Activated T-cell treated with anti-CD3 and anti-CD28 coated beads for 1 hour (primary cell): ENCODE measurements around the gene MYO1E.
A peak's percentile ranks its signal among the peaks of the same experiment; 100 is the strongest.
"Not testable (repeated sequence)": the region's sequence is repeated elsewhere in the genome, so short reads cannot be mapped to it uniquely, and the experiment has no call there.

ENCODE experiments used
- DNase-seq: peaks from one replicate; pipeline ENCODE4 v3.0.0-alpha.2; 2020; ENCODE audit warnings: low read depth

MYO1E gene

DNA sequence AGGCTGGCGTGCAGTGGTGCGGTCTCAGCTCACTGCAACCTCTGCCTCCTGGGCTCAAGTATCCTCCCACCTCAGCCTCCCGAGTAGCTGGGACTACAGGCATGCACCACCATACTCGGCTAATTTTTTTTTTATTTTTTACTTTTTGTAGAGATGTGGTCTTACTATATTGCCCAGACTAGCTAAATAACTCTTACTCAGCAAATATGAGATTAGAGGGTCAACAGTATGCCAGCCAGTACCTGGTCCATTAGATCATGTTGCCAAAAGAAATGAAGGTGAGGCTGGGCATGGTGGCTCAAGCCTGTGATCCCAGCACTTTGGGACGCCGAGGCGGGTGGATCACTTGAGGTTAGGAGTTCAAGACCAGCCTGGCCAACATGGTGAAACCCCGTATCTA lies 210.6 kb downstream of the MYO1E start:
- DNase-seq = not testable (repeated sequence)

DNA sequence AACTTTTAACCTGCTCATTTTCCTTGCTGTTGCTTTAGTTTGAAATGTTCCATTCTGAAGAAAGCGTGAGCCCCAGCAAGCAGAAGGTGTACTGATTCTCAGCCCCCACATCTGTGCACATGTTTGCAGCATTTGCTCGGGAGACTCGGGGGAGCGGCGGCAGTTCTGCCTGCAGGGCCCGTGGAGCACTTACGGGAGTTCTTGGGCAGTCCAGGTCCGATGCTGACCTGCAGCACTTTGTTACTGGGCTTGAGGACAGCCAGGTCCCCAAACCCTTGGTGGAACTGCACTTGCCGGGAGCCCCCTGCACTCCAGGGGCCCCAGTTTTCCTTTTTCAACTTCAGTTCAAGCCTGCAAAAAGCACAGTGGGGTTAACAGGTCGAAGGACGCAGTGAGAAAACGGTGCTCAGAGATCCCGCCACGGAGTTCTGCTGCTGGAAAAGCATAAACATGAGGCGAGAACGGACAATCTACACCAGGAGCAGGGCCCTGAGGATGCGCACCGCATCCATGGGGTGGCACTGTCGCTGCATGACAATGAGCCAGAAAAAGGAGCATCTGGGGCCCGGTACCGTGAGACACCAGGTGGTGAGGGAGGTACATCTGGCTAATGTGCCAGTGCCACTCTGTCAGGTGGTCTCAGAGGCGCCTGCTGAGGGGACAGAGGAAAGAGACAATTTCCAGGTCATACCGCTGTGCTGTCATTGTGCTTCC lies 211.6 kb downstream of the MYO1E start:
- DNase-seq = no peak

DNA sequence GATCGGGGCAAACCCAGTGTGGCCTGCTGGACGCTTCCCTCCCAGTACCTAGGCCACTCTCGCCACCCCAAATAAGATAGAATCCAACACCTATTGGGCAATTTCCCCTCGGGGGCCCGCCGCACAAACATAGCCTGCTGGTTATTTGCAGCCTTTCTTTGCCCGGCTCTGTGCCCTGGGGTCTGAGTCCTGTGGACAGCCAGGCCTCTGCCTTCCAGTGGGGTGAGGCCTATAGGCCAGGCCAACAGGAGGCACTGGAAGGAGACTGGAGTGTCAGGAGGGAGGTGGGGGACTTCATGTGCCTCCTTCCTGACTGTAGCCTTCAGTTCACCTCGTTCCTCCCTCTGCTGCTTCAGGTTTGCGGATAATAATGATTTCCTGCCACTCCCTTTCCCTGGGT lies 213.5 kb downstream of the MYO1E start:
- DNase-seq = no peak

DNA sequence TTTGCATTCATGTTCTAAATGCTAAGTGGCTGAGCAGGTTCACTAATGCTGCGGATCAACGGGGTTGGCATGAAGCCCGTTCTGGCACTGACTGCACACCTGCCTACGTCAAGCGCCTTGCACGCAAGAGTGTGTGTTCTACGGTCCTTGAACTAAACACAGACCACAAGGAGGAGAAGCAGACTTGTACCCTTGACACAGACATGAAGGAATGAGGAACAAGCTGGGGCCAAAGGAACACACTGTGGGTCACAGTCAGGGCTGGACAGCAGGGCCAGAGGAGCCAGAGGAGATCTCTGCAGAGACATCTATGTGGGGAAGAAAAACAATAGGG lies 214.0 kb downstream of the MYO1E start:
- no peak for DNase-seq

DNA sequence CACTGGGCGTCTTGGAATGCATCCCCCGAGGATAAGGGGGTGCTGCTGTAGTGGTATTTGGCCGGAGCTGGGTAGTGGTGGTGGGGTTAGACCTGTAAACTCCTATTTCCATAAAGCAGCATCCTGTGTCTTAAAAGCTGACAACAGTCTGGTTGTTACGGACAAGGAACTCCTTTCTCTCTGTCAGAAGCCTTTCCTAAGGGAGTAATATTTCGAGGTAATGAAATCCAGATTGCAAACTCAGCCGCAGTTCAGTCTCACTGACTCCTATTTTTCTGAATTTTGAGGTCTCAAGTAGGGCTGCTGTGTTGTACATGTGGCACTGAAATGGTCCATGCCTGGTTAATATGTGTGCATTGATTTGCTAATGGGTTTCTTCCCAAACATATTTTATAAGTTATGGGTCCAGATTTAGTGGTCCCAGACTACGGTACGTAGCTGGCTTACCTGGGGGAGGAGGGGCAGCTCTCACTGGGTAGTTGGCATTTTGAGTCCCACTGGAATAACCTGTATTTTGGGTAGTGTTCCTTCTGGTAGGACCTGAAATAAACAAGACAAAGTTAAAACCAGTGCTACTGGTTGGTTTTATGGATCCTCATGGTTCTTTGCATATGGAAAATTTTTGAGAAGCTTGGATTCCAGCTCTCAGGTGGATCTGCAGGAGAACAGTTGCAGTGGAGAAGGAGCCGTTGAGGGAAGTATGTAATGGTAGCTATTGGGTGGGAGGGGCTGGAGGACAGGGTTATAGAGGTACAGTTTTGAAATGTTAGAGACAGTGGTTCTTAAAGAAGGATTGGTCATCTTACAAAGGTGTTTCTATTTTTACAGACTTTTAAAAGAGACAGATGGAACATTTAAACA lies 214.6 kb downstream of the MYO1E start:
- no peak for DNase-seq

DNA sequence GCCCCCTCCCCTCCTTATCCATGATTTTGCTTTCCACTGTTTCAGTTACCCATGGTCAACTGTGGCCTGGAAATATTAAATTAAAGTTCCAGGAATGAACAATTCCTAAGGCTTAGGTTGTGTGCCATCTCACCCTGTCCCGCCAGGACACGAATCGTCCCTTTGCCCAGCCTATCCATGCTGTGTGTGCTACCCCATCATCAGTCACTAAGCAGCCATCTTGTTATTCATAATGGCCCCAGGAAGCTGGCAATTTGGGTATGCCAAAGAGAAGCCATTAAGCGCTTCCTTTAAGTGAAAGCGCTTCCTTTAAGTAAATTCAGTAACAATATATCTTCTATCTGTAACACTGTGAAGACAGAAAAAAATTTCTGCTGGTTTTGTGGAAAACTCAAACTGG lies 215.3 kb downstream of the MYO1E start:
- DNase-seq = no peak

DNA sequence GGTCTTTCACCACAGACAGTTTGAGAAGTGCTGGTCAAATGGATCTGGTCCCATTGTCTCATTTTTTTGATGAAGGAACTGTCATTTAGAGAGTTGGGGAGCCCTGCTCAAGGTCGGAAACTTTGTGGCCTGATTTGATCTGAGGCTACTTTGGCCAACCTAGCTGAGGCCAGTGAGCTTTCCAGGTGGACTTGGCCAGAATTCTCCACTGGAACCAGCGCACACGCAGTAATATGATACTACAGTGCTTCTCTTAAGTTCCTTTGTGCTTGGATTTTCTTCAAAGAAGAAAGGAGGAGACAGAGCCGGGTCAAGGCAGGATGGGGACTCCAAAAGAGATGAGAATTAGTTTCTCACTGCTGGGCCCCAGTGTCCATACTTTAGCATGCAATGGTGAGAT lies 217.2 kb downstream of the MYO1E start:
- DNase-seq = no peak

DNA sequence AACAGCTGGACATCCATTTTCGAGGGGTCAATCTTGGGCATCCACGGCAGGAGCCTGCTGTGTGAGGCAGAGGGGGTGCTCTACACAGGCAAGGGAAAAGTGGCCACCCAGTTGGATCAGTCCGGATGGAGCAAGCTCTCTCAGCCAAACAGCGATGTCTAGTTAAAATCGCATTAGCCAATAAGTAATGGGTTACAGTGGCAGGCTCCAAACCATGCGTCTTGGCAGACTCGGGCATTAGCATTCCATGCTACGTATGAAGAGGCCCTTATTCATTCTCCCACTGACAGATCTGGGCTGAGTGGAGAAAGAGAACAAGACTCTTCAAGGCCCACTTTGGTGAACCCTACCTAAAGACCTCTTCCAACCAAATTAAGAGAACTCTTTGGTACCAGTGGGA lies 218.4 kb downstream of the MYO1E start:
- DNase-seq = no peak

DNA sequence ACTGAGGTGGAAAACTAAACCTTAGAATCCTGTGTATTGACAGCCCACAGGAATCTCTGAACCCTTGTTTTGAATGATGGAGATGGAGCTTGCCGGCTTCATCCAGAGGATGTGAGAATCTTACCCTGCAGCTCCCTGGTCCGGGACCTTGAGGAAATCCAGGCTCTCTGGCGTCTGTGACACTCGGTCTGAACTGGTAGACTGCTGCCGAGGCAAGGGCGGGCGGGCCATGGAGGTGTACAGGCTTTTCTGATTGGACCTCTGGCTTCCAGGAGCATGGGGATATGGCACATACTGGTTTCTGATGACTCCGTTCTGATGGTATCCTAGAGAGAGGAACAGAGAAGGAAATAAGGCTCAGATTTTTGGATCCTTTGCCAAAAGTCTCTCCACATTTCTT lies 219.2 kb downstream of the MYO1E start:
- DNase-seq = no peak

DNA sequence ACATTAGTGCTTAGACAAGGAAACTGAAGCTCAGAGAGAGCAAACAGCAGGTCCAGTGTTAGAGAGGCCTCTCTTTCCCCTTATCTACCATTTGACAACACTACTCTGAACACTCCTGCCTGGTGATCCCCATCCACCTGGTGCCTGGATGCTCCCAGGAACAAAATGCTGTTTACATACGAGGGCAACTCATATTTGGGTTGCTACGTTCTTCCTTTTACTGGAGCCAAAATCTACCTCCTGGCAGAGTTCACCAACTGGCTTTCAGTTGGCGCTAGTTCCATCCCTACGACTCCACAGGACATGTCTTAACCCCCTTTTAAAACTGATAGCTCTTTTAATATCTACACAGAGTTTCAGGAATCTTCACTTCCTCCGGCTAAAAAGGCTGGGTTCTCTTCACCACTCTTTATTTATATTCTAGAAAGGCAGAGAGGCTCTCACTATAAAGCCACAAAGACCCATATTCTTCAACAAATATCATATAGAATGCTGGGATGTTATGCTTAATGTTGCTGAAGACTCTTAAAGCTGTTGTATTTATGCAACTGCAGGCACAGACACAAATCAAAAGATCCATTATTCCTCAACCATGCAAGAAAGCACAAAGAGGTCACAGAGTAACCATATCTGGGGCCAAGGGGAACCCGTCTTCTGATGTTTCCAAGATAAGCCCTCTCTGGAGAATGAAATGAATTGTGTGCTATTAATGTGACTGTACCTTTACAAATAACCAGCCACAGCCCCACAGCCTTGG lies 219.8 kb downstream of the MYO1E start:
- DNase-seq = no peak

DNA sequence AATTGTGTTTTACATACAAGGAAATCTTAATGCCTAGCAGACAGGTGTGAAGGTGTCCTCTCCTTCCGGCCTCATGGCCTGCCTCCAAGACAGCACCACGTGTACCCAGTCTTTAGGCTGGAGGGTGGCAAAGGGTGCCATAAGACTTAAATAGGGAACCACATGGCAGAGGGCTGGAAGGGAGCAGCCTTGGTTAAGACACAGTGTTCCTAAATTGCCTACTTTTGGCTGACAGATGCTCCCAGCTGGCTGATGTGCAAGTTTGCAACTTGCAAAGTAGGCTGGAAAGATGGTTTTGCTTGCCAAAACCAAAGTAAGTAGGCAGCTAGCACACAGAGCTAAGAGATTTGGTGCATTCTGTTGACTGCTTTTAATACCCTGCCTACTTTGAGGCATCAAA lies 222.5 kb downstream of the MYO1E start:
- DNase-seq = no peak

DNA sequence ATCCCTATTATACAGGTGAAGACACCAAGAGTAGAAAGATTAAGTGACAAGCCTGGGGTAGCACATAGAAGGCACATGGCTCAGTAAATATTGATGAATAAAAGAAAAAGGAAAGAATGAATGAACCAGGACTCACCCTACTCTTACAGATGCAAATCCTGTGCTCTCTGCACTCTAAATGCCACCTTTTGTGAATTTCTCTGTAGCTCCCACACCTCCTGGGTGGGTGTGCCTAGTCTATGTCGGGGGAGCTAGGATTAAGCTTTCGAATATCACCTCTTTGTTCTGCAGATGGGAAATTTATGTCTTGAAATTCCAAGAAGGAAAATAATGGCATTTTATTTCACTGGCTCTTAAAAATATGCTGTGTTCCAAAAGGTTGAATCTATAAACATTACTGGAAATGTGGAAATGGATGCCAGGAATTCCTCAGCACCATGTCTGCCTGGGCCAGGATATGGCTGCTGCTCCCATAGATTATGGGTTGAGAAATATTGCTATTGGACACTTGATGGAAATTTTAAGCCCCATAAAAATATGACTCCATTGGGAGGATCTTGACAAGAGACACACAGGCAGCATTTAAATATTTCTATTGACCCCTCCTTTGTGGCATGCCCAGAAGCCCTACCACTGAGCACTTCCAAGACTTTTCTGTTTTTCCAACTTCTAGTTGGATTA lies 224.4 kb downstream of the MYO1E start:
- no peak for DNase-seq

DNA sequence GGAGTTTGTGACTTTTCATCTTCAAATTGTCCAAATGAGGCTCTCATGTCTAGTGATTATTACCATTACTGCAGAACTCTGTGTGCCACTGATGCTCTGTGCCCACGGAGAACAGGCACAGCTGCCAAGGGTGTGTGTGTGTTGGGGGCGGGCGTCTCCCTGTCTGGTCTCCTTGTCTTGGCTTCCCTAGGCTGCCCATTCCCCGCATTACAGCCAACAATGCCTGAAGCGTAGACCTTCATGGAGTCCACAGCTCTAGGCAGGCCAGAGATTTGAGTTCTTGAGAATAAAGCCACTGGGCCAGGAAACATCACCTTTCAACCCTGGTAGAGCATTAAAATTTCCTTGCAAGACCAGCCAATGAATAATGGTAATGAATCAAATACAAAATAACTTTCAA lies 225.0 kb downstream of the MYO1E start:
- DNase-seq = no peak

DNA sequence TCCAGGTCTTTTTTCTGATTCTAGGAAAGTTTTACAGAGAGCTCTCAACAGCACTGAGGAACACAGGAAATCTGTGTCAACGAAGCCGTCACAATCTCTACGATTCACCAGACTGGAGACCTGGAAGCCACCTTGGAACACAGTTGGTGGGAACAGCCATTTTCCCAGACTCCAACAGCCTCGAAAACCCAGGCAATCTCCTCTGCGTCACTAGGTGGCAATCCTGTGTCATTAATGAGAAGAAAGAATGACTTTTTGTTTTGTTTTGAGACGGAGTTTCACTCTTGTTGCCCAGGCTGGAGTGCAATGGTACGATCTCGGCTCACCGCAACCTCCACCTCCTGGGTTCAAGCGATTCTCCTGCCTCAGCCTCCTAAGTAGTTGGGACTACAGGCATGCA lies 228.1 kb downstream of the MYO1E start:
- not testable (repeated sequence) for DNase-seq

DNA sequence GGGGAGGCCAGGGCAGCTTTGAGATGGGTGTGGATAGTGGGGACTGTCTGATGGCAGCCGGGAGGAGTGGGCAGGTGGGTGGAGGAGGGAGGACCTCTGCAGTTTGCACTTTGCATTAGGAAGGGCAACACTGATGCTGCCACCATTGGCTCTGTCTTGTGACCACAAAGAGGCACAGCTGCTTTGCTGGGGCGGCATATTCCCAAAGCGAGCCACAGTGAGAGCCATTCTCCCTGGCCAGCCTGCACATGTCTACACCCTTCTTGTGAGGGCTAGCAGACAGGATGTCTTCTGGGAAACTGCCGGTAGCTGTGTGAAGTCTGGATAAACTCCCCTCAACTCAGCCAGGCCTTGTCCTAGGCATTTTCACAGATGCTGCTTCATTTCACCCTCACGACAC lies 229.4 kb downstream of the MYO1E start:
- no peak for DNase-seq

DNA sequence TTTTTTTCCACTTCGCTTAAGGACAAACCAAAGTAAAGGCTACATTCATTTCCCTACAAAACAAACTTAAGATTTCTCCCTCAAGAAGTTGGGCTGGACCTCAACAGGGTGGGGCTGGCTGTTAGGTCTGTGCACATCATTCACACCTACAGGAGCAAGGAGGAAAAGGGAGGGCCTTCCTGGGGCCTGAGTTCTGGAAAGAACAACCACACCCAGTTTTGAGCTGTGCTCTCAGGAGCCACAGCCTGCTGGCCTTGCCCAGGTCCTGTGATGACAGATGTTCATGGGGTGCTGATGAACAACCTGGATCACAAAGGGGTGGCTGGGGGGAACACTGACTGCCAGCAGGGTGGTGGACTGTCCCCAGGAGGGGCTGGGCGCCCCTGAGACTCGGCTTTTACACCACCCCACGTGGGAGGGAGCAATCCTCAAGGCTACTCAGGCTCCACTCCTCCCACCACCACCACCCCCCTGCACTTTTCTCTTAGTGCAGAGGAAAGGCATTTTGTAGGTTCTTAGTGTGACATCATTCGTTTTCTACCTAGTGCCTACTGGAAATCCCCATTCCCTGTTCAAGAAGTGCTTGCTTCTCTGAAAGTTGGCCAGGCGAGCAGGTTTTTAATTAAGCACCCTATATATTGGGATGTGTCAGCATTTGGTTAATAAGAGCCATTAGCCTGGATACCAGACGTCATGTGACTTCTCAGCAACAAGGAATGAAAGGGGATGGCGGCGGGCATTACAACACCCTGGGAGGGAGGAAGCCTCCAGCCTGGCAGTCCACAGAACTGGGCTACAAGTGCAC lies 232.0 kb downstream of the MYO1E start:
- no peak for DNase-seq

DNA sequence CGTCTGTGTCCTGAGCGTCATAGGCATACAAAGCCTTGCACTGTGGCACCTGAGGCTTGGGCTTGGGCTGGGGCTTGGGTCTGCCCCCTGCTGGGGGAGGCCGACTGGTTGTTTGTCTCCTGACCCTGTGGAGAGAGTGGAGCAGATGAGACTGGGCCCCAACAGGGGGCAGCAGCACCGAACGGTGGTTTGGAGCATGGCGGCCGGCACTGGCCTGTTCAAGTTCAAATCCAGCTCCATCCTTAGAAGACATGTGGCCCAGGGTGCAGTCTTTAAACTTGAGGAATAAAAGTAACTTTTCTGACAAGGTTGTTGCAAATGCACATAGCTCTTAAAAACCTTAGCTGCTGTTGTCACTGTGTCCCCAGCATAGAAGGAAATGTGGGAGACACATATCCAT lies 234.4 kb downstream of the MYO1E start:
- DNase-seq = peak; percentile 39

DNA sequence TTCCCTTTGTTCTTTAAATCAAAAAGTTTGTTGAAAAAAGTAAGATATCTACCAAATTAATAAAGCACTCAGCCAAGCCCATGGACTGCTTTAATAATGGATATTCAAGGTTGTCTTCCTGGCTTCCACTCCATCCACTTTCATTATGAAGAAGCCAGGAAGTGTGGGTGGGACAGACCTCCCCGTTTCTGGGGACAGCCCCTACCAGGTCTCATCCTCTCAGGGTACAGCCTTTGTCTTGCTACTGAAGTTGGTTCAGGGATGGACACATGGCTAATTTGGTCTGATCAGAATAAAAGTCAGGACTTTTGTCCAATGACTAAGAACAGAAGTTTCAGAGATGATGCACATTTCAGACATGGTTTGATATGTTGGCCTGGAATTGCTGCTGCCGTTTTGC lies 235.1 kb downstream of the MYO1E start:
- no peak for DNase-seq

DNA sequence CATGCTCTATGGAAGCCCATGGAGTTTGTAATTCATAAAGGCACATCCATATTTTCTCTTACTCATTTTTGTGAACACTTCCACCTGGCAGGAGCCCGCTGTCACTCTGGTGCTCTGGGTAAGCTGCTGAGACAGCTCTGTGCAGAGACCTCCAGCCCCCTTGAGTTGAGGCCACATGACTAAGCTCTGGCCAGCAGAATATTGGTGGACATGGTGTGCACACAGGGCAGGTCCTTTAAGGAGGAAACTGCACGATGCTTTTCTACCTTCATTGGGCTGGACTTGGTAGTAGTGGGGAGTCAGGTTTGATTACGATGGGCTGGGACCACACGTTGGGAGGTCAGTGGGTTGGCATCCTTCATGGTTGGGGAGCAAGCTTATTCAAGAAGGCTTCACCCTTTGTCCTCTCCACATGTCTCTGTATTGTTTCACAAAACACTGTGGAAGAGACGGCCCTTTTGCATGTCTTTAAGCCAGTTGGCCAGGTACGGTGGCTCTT lies 238.7 kb downstream of the MYO1E start:
- no peak for DNase-seq

DNA sequence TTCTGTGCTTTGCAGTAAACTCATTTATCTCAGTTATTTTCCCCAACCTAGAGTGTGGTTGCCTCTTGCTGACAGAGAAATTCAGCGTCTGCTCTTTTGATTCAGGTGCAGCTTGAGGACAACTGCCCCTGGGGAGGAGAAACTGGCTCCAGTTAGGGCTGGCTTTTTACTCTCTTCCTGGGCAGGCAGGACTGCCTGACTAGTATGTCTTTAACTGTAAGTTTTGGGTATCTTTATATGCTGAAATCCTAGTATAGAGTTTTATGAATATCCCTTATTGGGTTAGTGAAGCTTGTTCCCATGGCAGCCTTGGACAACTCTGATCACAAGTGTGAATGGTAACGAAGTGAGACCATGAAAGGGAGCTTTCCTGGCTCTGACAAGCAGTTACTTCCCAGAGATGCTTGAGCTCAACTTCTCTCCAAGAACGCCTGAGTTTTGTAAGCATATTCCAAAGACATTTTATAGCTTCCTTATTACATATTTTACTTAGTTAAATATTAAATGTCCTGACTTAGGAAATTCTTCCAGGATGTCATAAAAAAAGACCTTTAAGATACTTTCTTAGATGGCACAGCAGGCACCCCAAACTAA lies 240.6 kb downstream of the MYO1E start:
- DNase-seq = no peak

DNA sequence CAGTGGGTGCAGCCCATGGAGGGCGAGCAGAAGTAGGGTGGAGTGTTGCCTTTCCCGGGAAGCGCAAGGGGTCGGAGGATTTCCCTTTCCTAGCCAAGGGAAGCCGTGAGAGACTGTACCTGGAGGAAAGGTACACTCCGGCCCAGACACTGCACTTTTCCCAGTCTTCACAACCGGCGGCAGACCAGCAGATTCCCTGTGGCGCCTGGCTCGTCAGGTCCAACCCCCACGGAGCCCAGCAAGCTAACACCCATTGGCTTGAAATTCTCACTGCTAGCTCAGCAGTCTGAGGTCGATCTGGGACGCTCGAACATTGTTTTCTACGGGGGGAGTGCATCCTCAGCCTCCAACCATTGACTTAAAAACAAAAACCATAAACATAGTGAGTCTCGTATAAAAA lies 241.2 kb downstream of the MYO1E start:
- no peak for DNase-seq
